Smooth muscle cell (in vitro differentiated cells): ENCODE results near the gene FYB1. TPM values are rescaled to one million over a fixed set of nuclear protein-coding genes. Genes with fewer than 3 reads are reported as not detected.
A peak's percentile ranks its signal among the peaks of the same experiment; 100 is the strongest.
"Not testable (repeated sequence)": the region's sequence is repeated elsewhere in the genome, so short reads cannot be mapped to it uniquely, and the experiment has no call there.

Experiments
- DNase-seq: peaks from one replicate; lab custom pipeline; 2025; ENCODE audit not compliant: unreplicated experiment; lab: John Stamatoyannopoulos, UW
- H2AFZ ChIP-seq: fragments of 200-600 bp; sonication (generic); 2 replicates; pipeline ENCODE4 v1.6.0; 2016; ENCODE audit warnings: antibody characterized with exemption, low read depth, mild to moderate bottlenecking
- H3F3A ChIP-seq: fragments of 200-600 bp; sonication (generic); 2 replicates; pipeline ENCODE4 v1.6.0; 2017; ENCODE audit warnings: antibody characterized with exemption, low read depth
- H3K27ac ChIP-seq: fragments of 200-600 bp; sonication (generic); 2 replicates; pipeline ENCODE4 v1.5.1; 2016; ENCODE audit warnings: low read depth, mild to moderate bottlenecking
- H3K27me3 ChIP-seq: fragments of 200-600 bp; sonication (generic); 2 replicates; pipeline ENCODE4 v1.6.1; 2016; ENCODE audit warnings: low read depth, mild to moderate bottlenecking
- H3K36me3 ChIP-seq: fragments of 200-600 bp; sonication (generic); 2 replicates; pipeline ENCODE4 v1.5.1; 2016; ENCODE audit warnings: low read depth
- H3K4me1 ChIP-seq: fragments of 200-600 bp; sonication (generic); 2 replicates; pipeline ENCODE4 v1.5.1; 2016; ENCODE audit warnings: low read depth
- H3K4me2 ChIP-seq: fragments of 200-600 bp; sonication (generic); 2 replicates; pipeline ENCODE4 v1.6.0; 2016; ENCODE audit warnings: mild to moderate bottlenecking
- H3K4me3 ChIP-seq: fragments of 200-600 bp; sonication (generic); 2 replicates; pipeline ENCODE4 v1.5.1; 2016; ENCODE audit warnings: mild to moderate bottlenecking
- H3K79me2 ChIP-seq: fragments of 200-600 bp; sonication (generic); 2 replicates; pipeline ENCODE4 v1.6.0; 2016; ENCODE audit warnings: low read depth, mild to moderate bottlenecking
- H3K9ac ChIP-seq: fragments of 200-600 bp; sonication (generic); 2 replicates; pipeline ENCODE4 v1.6.0; 2016; ENCODE audit warnings: low read depth
- H3K9me3 ChIP-seq: fragments of 200-600 bp; sonication (generic); replicated peaks from 2 replicates; pipeline ENCODE4 v1.5.1; 2016; ENCODE audit warnings: low read depth
- H4K20me1 ChIP-seq: fragments of 200-600 bp; sonication (generic); 2 replicates; pipeline ENCODE4 v1.6.0; 2016; ENCODE audit warnings: low read depth
- CTCF ChIP-seq: fragments of 200-600 bp; sonication (generic); IDR thresholded peaks from 2 replicates; pipeline ENCODE4 v1.5.1; 2017; ENCODE audit warnings: borderline replicate concordance, mild to moderate bottlenecking, antibody characterized with exemption; ENCODE audit not compliant: insufficient read depth, poor library complexity, severe bottlenecking
- WGBS: methylation state at CpG from one replicate; pipeline ENCODE4 v1.1.7; 2016; ENCODE audit warnings: low lambda C conversion rate; 5-methylcytosine and 5-hydroxymethylcytosine counted together
- polyA plus RNA-seq: library from polyadenylated mRNA; unstranded; fragments of >200 nt; fragmentation: Nextera tagmentation; extraction: Ambion mirVana; gene quantifications from 2 replicates; pipeline ENCODE4 v1.2.1, GENCODE V29; 2016
- total RNA-seq: library from RNA; depleted of rRNA; stranded (reverse); fragments of >200 nt; gene quantifications from 2 replicates; pipeline ENCODE4 v1.2.3, GENCODE V29; 2014

FYB1 gene
- total and polyA plus RNA-seq, 2 experiments from 2014 or later, result 0.06 to 0.22 TPM

GRCh38 chr5:39235648-39236047, 16.3 kb upstream of the FYB1 start:
- H3K9me3 ChIP-seq, result no peaks in the 10 kb centered on the region
- H3K4me3 ChIP-seq, result no peak overlapping the region
- WGBS, result 75% methylated on average over 3 of the region's 3 CpGs
- H3K79me2 ChIP-seq, result no peaks in the 10 kb centered on the region
- no peak for TF ChIP-seq CTCF
- no peaks in the 10 kb centered on the region for H4K20me1 ChIP-seq
- no peak overlapping the region for H2AFZ ChIP-seq
- H3F3A ChIP-seq, result peaks cover 7% of the 10 kb centered on the region
- no peaks in the 10 kb centered on the region for H3K4me1 ChIP-seq
- no peaks in the 10 kb centered on the region for H3K36me3 ChIP-seq
- DNase-seq, result no peak
- no peak overlapping the region for H3K4me2 ChIP-seq
- H3K9ac ChIP-seq, result no peak overlapping the region
- H3K27me3 ChIP-seq, result no peaks in the 10 kb centered on the region
- H3K27ac ChIP-seq, result no peak overlapping the region

- H3K4me2 ChIP-seq, H4K20me1 ChIP-seq, DNase-seq, H3F3A ChIP-seq, H3K79me2 ChIP-seq, H3K9ac ChIP-seq, H3K27me3 ChIP-seq, H3K4me3 ChIP-seq, H3K4me1 ChIP-seq, H3K27ac ChIP-seq, H2AFZ ChIP-seq, H3K9me3 ChIP-seq, H3K36me3 ChIP-seq: not testable (repeated sequence)
- WGBS, result 100% methylated on average over 1 of the region's 1 CpG
Observed at GRCh38 chr5:39234494-39234893, 15.1 kb upstream of the FYB1 start.

GRCh38 chr5:39233783-39234182, 14.4 kb upstream of the FYB1 start:
- Histone ChIP-seq H3K4me2 (peak overlapping the region; percentile 0), H3K4me3 (no peak overlapping the region), H3K36me3 (no peaks in the 10 kb centered on the region), H4K20me1 (no peaks in the 10 kb centered on the region), H3K9me3 (no peaks in the 10 kb centered on the region), H3K27ac (no peak overlapping the region), H3K27me3 (no peaks in the 10 kb centered on the region), H3F3A (peaks cover 7% of the 10 kb centered on the region), H3K4me1 (no peaks in the 10 kb centered on the region), H2AFZ (no peak overlapping the region), H3K79me2 (no peaks in the 10 kb centered on the region), H3K9ac (no peak overlapping the region)
- TF ChIP-seq CTCF, result no peak
- no peak for DNase-seq
- 16% methylated on average over 2 of the region's 2 CpGs for WGBS

GRCh38 chr5:39231705-39232525, 12.6 kb upstream of the FYB1 start:
- Histone ChIP-seq H3K9me3 (no peaks in the 10 kb centered on the region), H3K27ac (no peak overlapping the region), H3K4me1 (no peaks in the 10 kb centered on the region), H3K36me3 (no peaks in the 10 kb centered on the region), H3F3A (peaks cover 7% of the 10 kb centered on the region), H3K4me3 (no peak overlapping the region), H3K79me2 (no peaks in the 10 kb centered on the region), H2AFZ (no peak overlapping the region), H3K27me3 (no peaks in the 10 kb centered on the region), H4K20me1 (no peaks in the 10 kb centered on the region), H3K4me2 (no peak overlapping the region), H3K9ac (no peak overlapping the region)
- no peak for DNase-seq
- no peak for TF ChIP-seq CTCF
- 83% methylated on average over 4 of the region's 4 CpGs for WGBS
